B cell (primary cell): ENCODE data around the gene TRIO.

Source experiments
- CTCF ChIP-seq: fragments of 200-600 bp; IDR thresholded peaks from one replicate; pipeline ENCODE4 v1.8.0; 2022; ENCODE audit warnings: antibody characterized with exemption, mild to moderate bottlenecking
- EZH2 ChIP-seq: IDR thresholded peaks from 2 replicates; pipeline ENCODE4 v1.6.1; 2012; ENCODE audit warnings: borderline replicate concordance, low read depth, mild to moderate bottlenecking, moderate library complexity, low read length; ENCODE audit not compliant: insufficient read depth, poor library complexity, severe bottlenecking

- no peak for TF ChIP-seq CTCF
- no peak for TF ChIP-seq EZH2
Measured at GRCh38 chr5:14388741-14389140, 245.6 kb downstream of the TRIO start.
